ENCODE measurements around the gene WWOX.

The WWOX gene

DNA sequence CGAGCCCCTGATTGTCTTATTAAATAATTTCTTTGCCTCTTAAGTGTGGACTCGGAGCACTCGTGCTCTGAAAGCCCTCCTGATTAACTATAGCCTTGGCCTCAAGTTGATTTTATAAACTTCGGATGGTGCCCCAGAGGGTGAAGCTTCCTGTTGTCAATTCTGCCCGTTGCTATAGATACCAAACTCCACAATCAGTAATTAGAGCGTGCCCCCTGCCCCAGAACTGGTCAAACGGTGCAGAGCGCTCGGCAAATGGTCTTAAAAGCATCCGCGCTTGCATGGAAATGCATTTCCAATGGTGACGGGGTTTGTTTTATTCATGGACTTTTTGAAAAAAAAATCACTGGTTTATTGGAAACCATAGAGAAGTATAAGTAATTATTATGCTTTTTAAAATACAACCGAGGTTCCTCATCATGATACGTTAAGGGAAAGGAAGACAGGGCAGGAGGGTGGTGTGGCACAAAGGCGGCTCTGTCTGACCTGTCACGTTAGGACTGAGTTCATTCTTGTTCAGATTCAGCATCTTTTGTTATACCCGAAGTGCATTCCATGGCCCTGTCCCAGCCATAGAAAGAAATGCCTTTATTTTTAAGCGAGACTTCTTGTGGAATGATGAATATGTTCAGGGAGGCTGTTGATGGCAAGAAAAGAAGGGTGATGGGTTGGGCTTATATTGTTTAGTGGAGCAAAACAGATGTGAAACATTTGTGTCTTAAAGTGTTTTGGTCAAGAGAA lies 1024.7 kb downstream of the WWOX start:
- H3K27ac ChIP-seq (ENCODE audit: low read length) = no peak overlapping the region
- no peaks in the 10 kb centered on the region for H3K4me1 ChIP-seq (ENCODE audit: insufficient read depth, low read length)
- DNase-seq (no peak), ATAC-seq (ENCODE audit: insufficient read depth, low read depth) (no peak)
- no peak overlapping the region for H3K4me2 ChIP-seq (ENCODE audit: insufficient read depth, low read length)
- no peak overlapping the region for H3K4me3 ChIP-seq (ENCODE audit: low read depth in 1 of 2, low read length in 2 of 2)
- H3K36me3 ChIP-seq (ENCODE audit: insufficient read depth, low read length) = no peaks in the 10 kb centered on the region
- H3K79me2 ChIP-seq (ENCODE audit: insufficient read depth, low read length) = no peaks in the 10 kb centered on the region
- H3K9me3 ChIP-seq (ENCODE audit: insufficient read depth, low read length, severe bottlenecking) = peaks cover 2% of the 10 kb centered on the region
- no peak overlapping the region for H2AFZ ChIP-seq (ENCODE audit: low read depth, low read length)
- no peak overlapping the region for H3K9ac ChIP-seq (ENCODE audit: low read depth, low read length)
- H4K20me1 ChIP-seq (ENCODE audit: insufficient read depth, low read length) = no peaks in the 10 kb centered on the region
- no peaks in the 10 kb centered on the region for H3K27me3 ChIP-seq (ENCODE audit: insufficient read depth, low read length, poor library complexity)
- no peak for TF ChIP-seq EZH2 (IDR thresholded peaks at IDR 0.05; ENCODE audit: borderline replicate concordance, low read depth, low read length, severe bottlenecking)
- TF ChIP-seq, protein P1, sequence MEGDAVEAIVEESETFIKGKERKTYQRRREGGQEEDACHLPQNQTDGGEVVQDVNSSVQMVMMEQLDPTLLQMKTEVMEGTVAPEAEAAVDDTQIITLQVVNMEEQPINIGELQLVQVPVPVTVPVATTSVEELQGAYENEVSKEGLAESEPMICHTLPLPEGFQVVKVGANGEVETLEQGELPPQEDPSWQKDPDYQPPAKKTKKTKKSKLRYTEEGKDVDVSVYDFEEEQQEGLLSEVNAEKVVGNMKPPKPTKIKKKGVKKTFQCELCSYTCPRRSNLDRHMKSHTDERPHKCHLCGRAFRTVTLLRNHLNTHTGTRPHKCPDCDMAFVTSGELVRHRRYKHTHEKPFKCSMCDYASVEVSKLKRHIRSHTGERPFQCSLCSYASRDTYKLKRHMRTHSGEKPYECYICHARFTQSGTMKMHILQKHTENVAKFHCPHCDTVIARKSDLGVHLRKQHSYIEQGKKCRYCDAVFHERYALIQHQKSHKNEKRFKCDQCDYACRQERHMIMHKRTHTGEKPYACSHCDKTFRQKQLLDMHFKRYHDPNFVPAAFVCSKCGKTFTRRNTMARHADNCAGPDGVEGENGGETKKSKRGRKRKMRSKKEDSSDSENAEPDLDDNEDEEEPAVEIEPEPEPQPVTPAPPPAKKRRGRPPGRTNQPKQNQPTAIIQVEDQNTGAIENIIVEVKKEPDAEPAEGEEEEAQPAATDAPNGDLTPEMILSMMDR (IDR thresholded peaks at IDR 0.05; ENCODE audit: borderline replicate concordance, extremely low read depth, low read length, poor library complexity, severe bottlenecking) = no peak

DNA sequence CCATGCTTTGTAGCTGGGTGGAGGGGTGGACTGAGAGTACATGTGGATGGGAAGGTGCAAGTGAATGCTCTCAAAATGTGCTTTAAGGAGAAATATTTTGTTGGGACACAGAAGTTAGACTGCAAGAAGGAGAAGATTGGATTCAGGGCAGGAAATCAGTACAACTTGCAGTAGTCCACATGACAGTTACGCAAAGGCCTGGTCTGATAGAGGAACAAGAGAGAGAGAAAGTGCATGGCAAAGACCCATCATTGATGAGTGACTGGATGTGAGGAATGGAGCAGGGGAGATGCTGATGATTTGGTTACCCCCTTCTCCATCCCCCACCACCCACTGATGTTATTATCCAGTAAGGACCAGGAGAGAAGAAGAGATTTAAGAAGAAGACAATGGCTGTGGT lies 1028.3 kb downstream of the WWOX start:
- no peak overlapping the region for H3K4me3 ChIP-seq (ENCODE audit: low read depth in 1 of 2, low read length in 2 of 2)
- no peak overlapping the region for H2AFZ ChIP-seq (ENCODE audit: low read depth, low read length)
- no peaks in the 10 kb centered on the region for H3K36me3 ChIP-seq (ENCODE audit: insufficient read depth, low read length)
- DNase-seq (no peak), ATAC-seq (ENCODE audit: insufficient read depth, low read depth) (no peak)
- no peak overlapping the region for H3K9ac ChIP-seq (ENCODE audit: low read depth, low read length)
- H3K27ac ChIP-seq (ENCODE audit: low read length) = no peak overlapping the region
- no peaks in the 10 kb centered on the region for H3K4me1 ChIP-seq (ENCODE audit: insufficient read depth, low read length)
- H3K4me2 ChIP-seq (ENCODE audit: insufficient read depth, low read length) = no peak overlapping the region
- H3K9me3 ChIP-seq (ENCODE audit: insufficient read depth, low read length, severe bottlenecking) = peaks cover 2% of the 10 kb centered on the region
- no peaks in the 10 kb centered on the region for H3K27me3 ChIP-seq (ENCODE audit: insufficient read depth, low read length, poor library complexity)
- no peaks in the 10 kb centered on the region for H4K20me1 ChIP-seq (ENCODE audit: insufficient read depth, low read length)
- H3K79me2 ChIP-seq (ENCODE audit: insufficient read depth, low read length) = no peaks in the 10 kb centered on the region
- no peak for TF ChIP-seq EZH2 (IDR thresholded peaks at IDR 0.05; ENCODE audit: borderline replicate concordance, low read depth, low read length, severe bottlenecking)
- TF ChIP-seq, protein P1 (IDR thresholded peaks at IDR 0.05; ENCODE audit: borderline replicate concordance, extremely low read depth, low read length, poor library complexity, severe bottlenecking) = no peak

DNA sequence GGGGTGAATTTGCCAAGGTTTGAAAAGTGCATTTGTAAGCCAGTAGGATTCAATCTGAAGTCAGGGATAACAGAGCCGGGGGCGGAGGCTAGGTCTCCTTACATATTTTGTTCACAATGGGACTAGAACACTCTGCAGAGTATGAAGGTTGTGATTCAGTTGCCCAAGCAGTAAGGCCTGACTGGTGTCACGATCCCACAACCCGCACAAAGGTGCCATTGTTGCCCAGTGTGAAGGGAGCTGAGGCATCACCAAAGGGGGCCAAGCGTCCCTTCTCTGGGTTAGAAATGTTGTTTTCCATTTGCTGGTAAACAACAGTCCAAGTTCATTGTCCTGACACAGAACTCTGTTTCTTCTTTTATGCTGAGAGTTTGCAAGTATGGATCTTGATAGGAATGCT lies 1029.3 kb downstream of the WWOX start:
- no peaks in the 10 kb centered on the region for H4K20me1 ChIP-seq (ENCODE audit: insufficient read depth, low read length)
- H3K9ac ChIP-seq (ENCODE audit: low read depth, low read length) = no peak overlapping the region
- no peak overlapping the region for H3K27ac ChIP-seq (ENCODE audit: low read length)
- no peak overlapping the region for H2AFZ ChIP-seq (ENCODE audit: low read depth, low read length)
- H3K4me1 ChIP-seq (ENCODE audit: insufficient read depth, low read length) = no peaks in the 10 kb centered on the region
- DNase-seq = no peak
- no peak overlapping the region for H3K4me2 ChIP-seq (ENCODE audit: insufficient read depth, low read length)
- H3K9me3 ChIP-seq (ENCODE audit: insufficient read depth, low read length, severe bottlenecking) = no peaks in the 10 kb centered on the region
- H3K36me3 ChIP-seq (ENCODE audit: insufficient read depth, low read length) = no peaks in the 10 kb centered on the region
- no peaks in the 10 kb centered on the region for H3K79me2 ChIP-seq (ENCODE audit: insufficient read depth, low read length)
- H3K4me3 ChIP-seq (ENCODE audit: low read depth in 1 of 2, low read length in 2 of 2) = no peak overlapping the region
- H3K27me3 ChIP-seq (ENCODE audit: insufficient read depth, low read length, poor library complexity) = no peaks in the 10 kb centered on the region
- TF ChIP-seq, protein P1 (IDR thresholded peaks at IDR 0.05; ENCODE audit: borderline replicate concordance, extremely low read depth, low read length, poor library complexity, severe bottlenecking) = no peak
- no peak for TF ChIP-seq EZH2 (IDR thresholded peaks at IDR 0.05; ENCODE audit: borderline replicate concordance, low read depth, low read length, severe bottlenecking)
- no peak for ATAC-seq (ENCODE audit: insufficient read depth, low read depth)
